MM.1S (cell line): ENCODE results near the gene MROH7.

Experiments used
- DNase-seq: peaks from one replicate; pipeline ENCODE4 v3.0.0-alpha.2; 2015
- H2AFZ ChIP-seq: fragments of 300-600 bp; sonication (generic); 2 replicates; pipeline ENCODE4 v1.6.0; 2016; ENCODE audit warnings: antibody characterized with exemption, low read length
- H3F3A ChIP-seq: fragments of 300-600 bp; sonication (generic); 2 replicates; pipeline ENCODE4 v1.6.1; 2016; ENCODE audit warnings: mild to moderate bottlenecking, antibody characterized with exemption, low read length, moderate library complexity, mixed read lengths; ENCODE audit not compliant: insufficient read depth
- H3K27ac ChIP-seq: fragments of 300-600 bp; sonication (generic); 2 replicates; pipeline ENCODE4 v1.5.1; 2016; ENCODE audit warnings: mild to moderate bottlenecking, low read length
- H3K27me3 ChIP-seq: fragments of 300-600 bp; sonication (generic); replicated peaks from 2 replicates; pipeline ENCODE4 v1.6.0; 2016; ENCODE audit warnings: low read length; ENCODE audit not compliant: insufficient read depth
- H3K36me3 ChIP-seq: fragments of 300-600 bp; sonication (generic); replicated peaks from 2 replicates; pipeline ENCODE4 v1.6.1; 2016; ENCODE audit warnings: mild to moderate bottlenecking, low read length, mixed read lengths; ENCODE audit not compliant: insufficient read depth
- H3K4me1 ChIP-seq: fragments of 300-600 bp; sonication (generic); 2 replicates; pipeline ENCODE4 v1.6.1; 2016; ENCODE audit warnings: low read length, mixed read lengths
- H3K4me2 ChIP-seq: fragments of 300-600 bp; sonication (generic); 2 replicates; pipeline ENCODE4 v1.6.0; 2016; ENCODE audit warnings: low read depth, low read length
- H3K4me3 ChIP-seq: fragments of 300-600 bp; sonication (generic); 2 replicates; pipeline ENCODE4 v1.5.1; 2016; ENCODE audit warnings: low read length, mixed read lengths
- H3K79me2 ChIP-seq: fragments of 300-600 bp; sonication (generic); 2 replicates; pipeline ENCODE4 v1.6.1; 2016; ENCODE audit warnings: mixed run types, low read length, mixed read lengths
- H3K9ac ChIP-seq: fragments of 300-600 bp; sonication (generic); 2 replicates; pipeline ENCODE4 v1.6.1; 2016; ENCODE audit warnings: low read length, mixed read lengths
- H3K9me2 ChIP-seq: fragments of 300-600 bp; sonication (generic); replicated peaks from 2 replicates; pipeline ENCODE4 v1.6.1; 2016; ENCODE audit warnings: mild to moderate bottlenecking, low read length, mixed read lengths; ENCODE audit not compliant: insufficient read depth
- H3K9me3 ChIP-seq: fragments of 300-600 bp; sonication (generic); replicated peaks from 2 replicates; pipeline ENCODE4 v1.6.1; 2016; ENCODE audit warnings: mild to moderate bottlenecking, low read length, mixed read lengths; ENCODE audit not compliant: insufficient read depth
- H4K20me1 ChIP-seq: fragments of 300-600 bp; sonication (generic); 2 replicates; pipeline ENCODE4 v1.6.1; 2016; ENCODE audit warnings: mild to moderate bottlenecking, low read length, moderate library complexity, mixed read lengths; ENCODE audit not compliant: insufficient read depth
- CTCF ChIP-seq: fragments of 300-600 bp; sonication (generic); IDR thresholded peaks from 2 replicates; pipeline ENCODE4 v1.5.1; 2016; ENCODE audit warnings: antibody characterized with exemption, low read length, mixed read lengths
- EZH2 ChIP-seq: fragments of 300-600 bp; sonication (generic); optimal IDR thresholded peaks from 2 replicates; pipeline ENCODE3; 2017; ENCODE audit warnings: low read depth, mild to moderate bottlenecking, antibody characterized with exemption, low read length, mixed read lengths
- EZH2phosphoT487 ChIP-seq: fragments of 300-600 bp; sonication (generic); IDR thresholded peaks from 2 replicates; pipeline ENCODE4 v1.6.1; 2018; ENCODE audit warnings: antibody characterized with exemption, low read length

Gene MROH7

DNA sequence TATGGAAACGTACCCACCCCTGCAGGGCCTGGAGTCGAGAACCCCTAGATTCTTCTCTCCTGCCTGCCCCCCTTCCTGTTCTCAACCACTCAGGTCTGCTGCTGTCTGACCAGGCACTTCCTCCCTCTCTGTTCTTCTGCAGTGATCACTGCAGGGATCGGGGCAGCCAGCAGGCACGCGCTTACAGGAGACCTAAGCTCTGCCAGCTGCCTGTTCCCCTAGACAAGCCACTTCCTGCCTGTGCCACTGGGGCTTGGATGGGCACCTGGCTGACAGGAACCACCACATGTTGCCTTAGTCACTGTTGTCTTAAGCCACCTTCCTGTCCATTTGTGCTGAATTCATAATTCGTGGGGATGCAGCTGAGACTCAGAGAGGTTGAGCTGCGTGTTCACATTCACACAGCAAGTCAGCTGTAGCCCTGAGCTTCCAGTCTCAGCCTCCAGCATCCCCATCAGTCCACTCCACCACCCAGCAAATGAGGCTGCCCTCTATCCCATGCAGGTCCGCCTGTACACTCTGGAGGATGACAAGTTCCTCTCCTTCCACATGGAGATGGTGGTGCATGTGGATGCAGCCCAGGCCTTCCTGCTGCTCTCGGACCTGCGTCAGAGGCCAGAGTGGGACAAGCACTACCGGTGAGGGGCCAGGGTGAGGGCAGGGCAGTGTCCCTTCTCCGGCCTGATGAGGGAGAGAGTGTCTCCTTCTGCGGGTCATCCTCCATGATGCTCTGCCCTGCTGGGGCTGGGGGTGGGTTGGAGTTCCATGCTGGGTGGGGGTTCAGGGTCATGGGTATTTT lies 36.8 kb upstream of the MROH7 start:
- peak; percentile 83 for DNase-seq
- no peak overlapping the region for H3K9ac ChIP-seq
- TF ChIP-seq EZH2phosphoT487 (no peak), CTCF (no peak)
- H3K9me3 ChIP-seq: no peaks in the 10 kb centered on the region
- no peaks in the 10 kb centered on the region for H3K79me2 ChIP-seq
- peaks cover 13% of the 10 kb centered on the region for H3K4me1 ChIP-seq
- H3K27ac ChIP-seq: peak overlapping the region; percentile 24; the same call in 1 of the 2 replicates
- H3K9me2 ChIP-seq: no peaks in the 10 kb centered on the region
- H3K27me3 ChIP-seq: no peaks in the 10 kb centered on the region
- H4K20me1 ChIP-seq: no peaks in the 10 kb centered on the region
- H3K4me2 ChIP-seq: peak overlapping the region; percentile 32; the same call in 1 of the 2 replicates
- no peaks in the 10 kb centered on the region for H3K36me3 ChIP-seq
- peaks cover 5% of the 10 kb centered on the region; the same call in 1 of the 2 replicates for H3F3A ChIP-seq
- no peak overlapping the region for H3K4me3 ChIP-seq
- peak overlapping the region; percentile 70; the same call in 1 of the 2 replicates for H2AFZ ChIP-seq

DNA sequence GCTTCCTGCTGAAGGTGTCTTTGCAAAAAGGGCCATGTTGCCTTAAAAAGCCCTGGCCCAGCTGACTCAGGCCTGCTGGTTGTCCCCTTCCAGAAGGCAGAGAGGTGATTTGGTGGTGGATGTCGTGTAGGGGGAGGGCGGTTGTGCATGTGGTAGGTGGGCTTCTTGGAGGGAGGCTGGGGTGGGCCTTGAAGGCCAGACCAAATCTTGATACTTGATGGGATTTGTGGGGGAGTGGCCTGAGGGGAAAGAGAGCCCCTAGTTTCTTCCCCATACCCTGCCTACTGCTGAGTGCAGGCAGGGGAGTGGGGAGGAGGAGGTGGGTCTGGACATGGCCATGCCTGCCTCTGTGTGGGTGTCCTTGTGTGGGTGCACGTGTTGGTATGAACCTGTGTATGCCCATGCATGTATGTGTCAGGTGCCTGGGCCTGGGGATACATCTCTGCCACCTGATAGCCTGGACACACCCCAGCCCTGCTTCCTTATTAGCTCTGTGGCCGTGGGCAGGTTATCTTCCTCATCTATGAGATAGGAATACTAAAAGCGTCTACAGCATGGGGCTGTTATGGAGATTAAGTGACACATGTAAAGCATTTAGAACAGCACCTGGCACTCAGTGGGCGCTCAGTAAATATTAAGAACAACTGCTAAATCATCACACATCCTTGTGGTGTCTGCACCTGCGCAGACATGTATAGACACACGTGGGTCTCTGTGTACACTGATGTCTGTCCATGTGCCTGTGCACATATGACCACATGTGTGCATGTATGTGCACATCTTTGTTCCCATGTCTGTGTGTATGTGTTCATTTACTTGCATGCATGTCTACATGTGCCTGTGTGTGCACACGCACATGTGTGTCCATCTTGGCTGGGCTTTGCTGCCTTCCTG lies 35.2 kb upstream of the MROH7 start:
- Histone ChIP-seq H3F3A (peaks cover 5% of the 10 kb centered on the region; the same call in 1 of the 2 replicates), H3K4me3 (no peak overlapping the region), H3K9me3 (no peaks in the 10 kb centered on the region), H4K20me1 (no peaks in the 10 kb centered on the region), H3K9ac (no peak overlapping the region), H3K36me3 (no peaks in the 10 kb centered on the region), H3K9me2 (no peaks in the 10 kb centered on the region), H3K4me2 (no peak overlapping the region), H3K79me2 (no peaks in the 10 kb centered on the region), H2AFZ (no peak overlapping the region), H3K27me3 (no peaks in the 10 kb centered on the region), H3K27ac (no peak overlapping the region), H3K4me1 (peaks cover 13% of the 10 kb centered on the region)
- DNase-seq: no peak
- TF ChIP-seq EZH2 (no peak), CTCF (no peak), EZH2phosphoT487 (no peak)

DNA sequence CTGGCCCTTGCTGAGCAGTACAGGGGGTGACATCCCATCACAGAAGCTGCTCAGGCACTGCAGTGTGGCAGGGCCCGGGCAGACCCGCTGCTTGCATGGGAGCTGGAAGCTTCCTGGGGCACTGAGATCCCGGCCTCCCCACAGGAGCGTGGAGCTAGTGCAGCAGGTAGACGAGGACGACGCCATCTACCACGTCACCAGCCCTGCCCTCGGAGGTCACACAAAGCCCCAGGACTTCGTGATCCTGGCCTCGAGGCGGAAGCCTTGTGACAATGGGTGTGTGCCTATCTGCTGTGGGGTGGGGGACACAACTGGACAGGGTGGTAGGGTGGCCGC lies 34.6 kb upstream of the MROH7 start:
- no peaks in the 10 kb centered on the region for H3K79me2 ChIP-seq
- no peaks in the 10 kb centered on the region for H4K20me1 ChIP-seq
- H3K27me3 ChIP-seq: no peaks in the 10 kb centered on the region
- no peak overlapping the region for H2AFZ ChIP-seq
- no peak overlapping the region for H3K4me2 ChIP-seq
- no peak overlapping the region for H3K27ac ChIP-seq
- H3K9me2 ChIP-seq: no peaks in the 10 kb centered on the region
- H3K9me3 ChIP-seq: no peaks in the 10 kb centered on the region
- TF ChIP-seq EZH2phosphoT487 (no peak), CTCF (no peak), EZH2 (no peak)
- DNase-seq: no peak
- H3K36me3 ChIP-seq: no peaks in the 10 kb centered on the region
- no peak overlapping the region for H3K9ac ChIP-seq
- H3K4me3 ChIP-seq: no peak overlapping the region
- H3F3A ChIP-seq: peaks cover 5% of the 10 kb centered on the region; the same call in 1 of the 2 replicates
- H3K4me1 ChIP-seq: peaks cover 13% of the 10 kb centered on the region
